Endothelial cell of umbilical vein (primary cell): Measurements from ENCODE around the gene GALNT11. TPM values are rescaled to one million over a fixed set of nuclear protein-coding genes. Genes with fewer than 3 reads are reported as not detected.

Experiments used
- BruUV-seq: library from RNA; stranded (reverse); fragments of 400-500 nt; replicated peaks from 2 replicates; lab custom pipeline; 2021; lab: Mats Ljungman, UMichigan
- CTCF ChIA-PET: fragments of 300-600, 350-600 bp; sonication (Branson Sonifier 250); formaldehyde crosslinking; loops from one replicate; lab custom pipeline; 2021; ENCODE audit warnings: antibody characterized with exemption, inconsistent platforms; lab: Charles Lee
- POLR2A ChIA-PET: fragments of 300-600, 350-600 bp; sonication (Branson Sonifier 250); formaldehyde crosslinking; loops from one replicate; lab custom pipeline; 2021; ENCODE audit warnings: antibody characterized with exemption, inconsistent platforms; lab: Charles Lee
- DNase-seq: peaks from one replicate; pipeline ENCODE4 v3.0.0-alpha.2; 2011; ENCODE audit warnings: low read depth, low spot score
- FAIRE-seq: peaks from 2 replicates; lab custom pipeline; 2011; peaks lifted over from hg19 to GRCh38; lab: Jason Lieb, UNC
- H2AFZ ChIP-seq: 2 replicates; pipeline ENCODE4 v1.6.0; 2012; ENCODE audit warnings: low read depth, low read length, control low read depth, inconsistent platforms
- H3K27ac ChIP-seq: 2 replicates; pipeline ENCODE4 v1.5.1; 2011; ENCODE audit warnings: low read depth, mild to moderate bottlenecking, control low read depth, low read length, moderate library complexity; ENCODE audit not compliant: insufficient read depth
- H3K27me3 ChIP-seq, 2 experiments: 2 replicates each; pipeline versions ENCODE4 v1.6.0 to v1.6.1; 2011; ENCODE audit warnings: low read length in 2 of 2, mixed read lengths in 1 of 2; ENCODE audit not compliant: control insufficient read depth in 2 of 2, insufficient read depth in 2 of 2
- H3K36me3 ChIP-seq, 2 experiments: 2 replicates in 1 of 2; 3 replicates in 1 of 2; pipeline ENCODE4 v1.5.1; 2011; ENCODE audit warnings: low read length in 2 of 2, mild to moderate bottlenecking in 1 of 2, moderate library complexity in 1 of 2; ENCODE audit not compliant: control insufficient read depth in 2 of 2, insufficient read depth in 2 of 2; ENCODE audit errors: extremely low read depth in 1 of 2
- H3K4me1 ChIP-seq: 3 replicates; pipeline ENCODE4 v1.5.1; 2011; ENCODE audit warnings: mild to moderate bottlenecking, low read length; ENCODE audit not compliant: control insufficient read depth, insufficient read depth; ENCODE audit errors: extremely low read depth
- H3K4me2 ChIP-seq: 2 replicates; pipeline ENCODE4 v1.6.1; 2011; ENCODE audit warnings: low read length, control low read depth, mixed read lengths; ENCODE audit not compliant: insufficient read depth
- H3K4me3 ChIP-seq, 3 experiments: fragments of 200-600 bp in 1 of 3; sonication (generic), shearing (Covaris generic) in 1 of 3; replicated peaks in 1 of 3; 2 replicates each; pipeline ENCODE4 v1.5.1; 2011 to 2016; ENCODE audit warnings: control low read depth in 3 of 3, low read length in 3 of 3, mild to moderate bottlenecking in 2 of 3, inconsistent platforms in 1 of 3, low read depth in 1 of 3, moderate library complexity in 1 of 3; ENCODE audit not compliant: insufficient read depth in 1 of 3
- H3K79me2 ChIP-seq: 2 replicates; pipeline ENCODE4 v1.6.0; 2012; ENCODE audit warnings: low read length, inconsistent platforms; ENCODE audit not compliant: control insufficient read depth, insufficient read depth
- H3K9ac ChIP-seq: replicated peaks from 2 replicates; pipeline ENCODE3; 2011; ENCODE audit warnings: low read length, control low read depth; ENCODE audit not compliant: insufficient read depth; ENCODE audit errors: extremely low read depth
- H3K9me1 ChIP-seq: replicated peaks from 3 replicates; pipeline ENCODE4 v1.6.0; 2011; ENCODE audit warnings: mild to moderate bottlenecking, low read length; ENCODE audit not compliant: control insufficient read depth, insufficient read depth; ENCODE audit errors: extremely low read depth
- H3K9me3 ChIP-seq: replicated peaks from 2 replicates; pipeline ENCODE4 v1.5.1; 2012; ENCODE audit warnings: low read length, inconsistent platforms; ENCODE audit not compliant: control insufficient read depth, insufficient read depth
- H4K20me1 ChIP-seq: replicated peaks from 2 replicates; pipeline ENCODE3; 2011; ENCODE audit warnings: mild to moderate bottlenecking, low read length; ENCODE audit not compliant: control insufficient read depth, insufficient read depth; ENCODE audit errors: extremely low read depth
- EZH2 ChIP-seq: IDR thresholded peaks from 2 replicates; pipeline ENCODE4 v1.6.1; 2012; ENCODE audit warnings: borderline replicate concordance, low read depth, mild to moderate bottlenecking, moderate library complexity, low read length, inconsistent platforms; ENCODE audit not compliant: severe bottlenecking
- FOS ChIP-seq: IDR thresholded peaks from 2 replicates; pipeline ENCODE4 v1.6.1; 2011; ENCODE audit warnings: mild to moderate bottlenecking, low read length, moderate library complexity, borderline replicate concordance; ENCODE audit not compliant: insufficient read depth
- GATA2 ChIP-seq: IDR thresholded peaks from 2 replicates; pipeline ENCODE4 v1.7.0; 2011; ENCODE audit warnings: low read depth, mild to moderate bottlenecking, moderate library complexity, mixed read lengths, low read length; ENCODE audit not compliant: insufficient read length, insufficient read depth
- JUN ChIP-seq: IDR thresholded peaks from 2 replicates; pipeline ENCODE4 v1.6.1; 2011; ENCODE audit warnings: borderline replicate concordance, low read depth; ENCODE audit not compliant: insufficient read length, insufficient read depth
- MYC ChIP-seq: IDR thresholded peaks from one replicate; pipeline ENCODE4 v1.6.1; 2011; ENCODE audit warnings: mild to moderate bottlenecking, low read depth, low read length
- POLR2A ChIP-seq: IDR thresholded peaks from 2 replicates; pipeline ENCODE4 v1.6.1; 2012; ENCODE audit warnings: low read depth, mild to moderate bottlenecking, control low read depth, low read length
- POLR2AphosphoS5 ChIP-seq: IDR thresholded peaks from 2 replicates; pipeline ENCODE4 v1.6.1; 2012; ENCODE audit warnings: low read depth, mild to moderate bottlenecking, control low read depth, low read length, moderate library complexity; ENCODE audit not compliant: insufficient read depth
- dilution Hi-C: fragments of 300-500 bp; cut with MboI; formaldehyde crosslinking; loops from one replicate; pipeline ENCODE4 v1.15.0; 2019; ENCODE audit warnings: low sequenced_read_pairs; ENCODE audit not compliant: extremely low pct_ligation_motif_present
- intact Hi-C: fragments of 100-400 bp; cut with micrococcal nuclease; formaldehyde crosslinking; loops from one replicate; pipeline ENCODE4 v1.10.0; 2022
- polyA plus RNA-seq, 4 experiments: library from polyadenylated mRNA; depleted of rRNA in 3 of 4; stranded (reverse) in 3 of 4; unstranded in 1 of 4; fragments of >200 nt; gene quantifications; 2 replicates each; pipeline versions ENCODE4 v1.2.1 to v1.2.3, GENCODE V29; 2011 to 2012; ENCODE audit warnings: missing spikeins in 1 of 4
- total RNA-seq: library from RNA; stranded (reverse); gene quantifications from 2 replicates; pipeline ENCODE4 v1.2.3, GENCODE V29; 2021
- TF ChIP-seq, protein P1 (sequence below), 2 donors: IDR thresholded peaks; 1 replicate in 1 of 2; 2 replicates in 1 of 2; pipeline ENCODE4 v1.5.1; 2011; ENCODE audit warnings: low read length in 2 of 2, mild to moderate bottlenecking in 2 of 2, moderate library complexity in 2 of 2, control low read depth in 1 of 2, inconsistent platforms in 1 of 2, low read depth in 1 of 2; ENCODE audit not compliant: insufficient read depth in 1 of 2; ENCODE audit errors: extremely low read depth in 1 of 2
- TF ChIP-seq, protein P2 (sequence below): IDR thresholded peaks from 2 replicates; pipeline ENCODE4 v1.6.1; 2011; ENCODE audit not compliant: insufficient read depth, insufficient read length

Gene GALNT11
- total and polyA plus RNA-seq, 2 donors (not counting 3 experiments of a cell fraction or from before 2014, with no cell fraction given), result 27.7 to 36.5 TPM

DNA sequence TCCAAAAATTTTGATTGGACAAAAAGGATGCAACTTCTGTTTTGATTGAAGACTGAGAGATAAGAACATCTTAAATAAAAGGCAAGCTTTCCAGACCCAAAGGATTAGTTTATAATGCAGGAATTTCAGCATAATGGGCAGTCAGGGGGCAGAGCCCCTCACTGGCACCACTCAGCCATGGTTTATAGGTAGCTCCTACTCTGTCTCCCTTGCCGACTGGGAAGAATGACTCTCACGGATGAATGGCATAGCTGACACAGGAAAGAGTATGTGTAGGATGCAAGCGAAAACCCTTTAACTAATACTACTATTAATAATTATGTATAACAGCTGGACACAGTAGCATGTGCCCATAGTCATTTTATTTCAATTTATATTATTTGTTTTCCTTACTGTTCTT, 53.3 kb downstream of the GALNT11 start:
- H4K20me1 ChIP-seq, result no peaks in the 10 kb centered on the region
- no peak overlapping the region for H3K4me2 ChIP-seq
- ChIA-PET CTCF (interaction anchor here (2.1 kb wide), 1 partner anchor 12 kb away, joined by 6 read pairs; no protein-coding TSS in a partner anchor), POLR2A (no interaction called here)
- H3K4me1 ChIP-seq, result no peaks in the 10 kb centered on the region
- no peaks in the 10 kb centered on the region for H3K9me3 ChIP-seq
- H3K27me3 ChIP-seq, result no peaks in the 10 kb centered on the region
- FAIRE-seq (no peak), DNase-seq (no peak)
- dilution Hi-C loops, result no loop called here
- BruUV-seq, result no TSS peak
- H3K36me3 ChIP-seq, result no peaks in the 10 kb centered on the region
- TF ChIP-seq MYC, result no peak
- TF ChIP-seq JUN, result no peak
- TF ChIP-seq POLR2A, result no peak
- no peak for TF ChIP-seq POLR2AphosphoS5
- no peaks in the 10 kb centered on the region for H3K9me1 ChIP-seq
- no peak overlapping the region for H3K9ac ChIP-seq
- intact Hi-C loops, result no loop called here
- no peak overlapping the region for H2AFZ ChIP-seq
- H3K4me3 ChIP-seq, result no peak overlapping the region
- H3K27ac ChIP-seq, result no peak overlapping the region
- H3K79me2 ChIP-seq, result no peaks in the 10 kb centered on the region

DNA sequence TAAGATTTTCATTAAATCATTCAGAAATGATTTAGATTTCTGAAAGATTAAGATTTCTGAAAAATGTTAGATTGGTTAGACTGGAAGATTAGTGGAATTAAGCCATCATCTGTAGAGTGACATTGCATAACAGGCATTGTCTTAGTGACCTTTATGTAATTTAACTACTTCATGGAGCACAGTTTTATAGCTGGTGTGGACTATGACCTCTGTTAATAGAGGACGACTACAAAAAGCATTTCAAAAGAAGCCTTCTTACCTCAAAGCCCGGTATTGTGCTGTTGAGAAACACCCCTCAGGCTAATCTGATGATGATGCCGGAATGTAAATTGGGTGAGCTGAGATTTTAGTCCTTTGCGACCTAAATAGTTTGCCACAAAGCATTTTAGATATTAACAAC, 55.6 kb downstream of the GALNT11 start:
- no peaks in the 10 kb centered on the region for H3K79me2 ChIP-seq
- dilution Hi-C loops, result no loop called here
- no peaks in the 10 kb centered on the region for H3K36me3 ChIP-seq
- FAIRE-seq (no peak), DNase-seq (no peak)
- no peak overlapping the region for H2AFZ ChIP-seq
- H3K9me3 ChIP-seq, result no peaks in the 10 kb centered on the region
- no peak overlapping the region for H3K4me3 ChIP-seq
- H3K27me3 ChIP-seq, result no peaks in the 10 kb centered on the region
- intact Hi-C loops, result loop anchor here (5.0 kb wide), 1 partner anchor 56 kb away; no protein-coding TSS in a partner anchor
- no peak for TF ChIP-seq POLR2AphosphoS5
- no peak for TF ChIP-seq POLR2A
- TF ChIP-seq JUN, result no peak
- no peak for TF ChIP-seq GATA2
- no peak for TF ChIP-seq FOS
- TF ChIP-seq, protein P1, sequence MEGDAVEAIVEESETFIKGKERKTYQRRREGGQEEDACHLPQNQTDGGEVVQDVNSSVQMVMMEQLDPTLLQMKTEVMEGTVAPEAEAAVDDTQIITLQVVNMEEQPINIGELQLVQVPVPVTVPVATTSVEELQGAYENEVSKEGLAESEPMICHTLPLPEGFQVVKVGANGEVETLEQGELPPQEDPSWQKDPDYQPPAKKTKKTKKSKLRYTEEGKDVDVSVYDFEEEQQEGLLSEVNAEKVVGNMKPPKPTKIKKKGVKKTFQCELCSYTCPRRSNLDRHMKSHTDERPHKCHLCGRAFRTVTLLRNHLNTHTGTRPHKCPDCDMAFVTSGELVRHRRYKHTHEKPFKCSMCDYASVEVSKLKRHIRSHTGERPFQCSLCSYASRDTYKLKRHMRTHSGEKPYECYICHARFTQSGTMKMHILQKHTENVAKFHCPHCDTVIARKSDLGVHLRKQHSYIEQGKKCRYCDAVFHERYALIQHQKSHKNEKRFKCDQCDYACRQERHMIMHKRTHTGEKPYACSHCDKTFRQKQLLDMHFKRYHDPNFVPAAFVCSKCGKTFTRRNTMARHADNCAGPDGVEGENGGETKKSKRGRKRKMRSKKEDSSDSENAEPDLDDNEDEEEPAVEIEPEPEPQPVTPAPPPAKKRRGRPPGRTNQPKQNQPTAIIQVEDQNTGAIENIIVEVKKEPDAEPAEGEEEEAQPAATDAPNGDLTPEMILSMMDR (IDR thresholded peaks at IDR 0.05; ENCODE audit: extremely low read depth in 1 of 2, insufficient read depth in 1 of 2, low read depth in 1 of 2, low read length in 2 of 2), result no peak
- TF ChIP-seq MYC, result no peak
- TF ChIP-seq EZH2, result no peak
- TF ChIP-seq, protein P2, sequence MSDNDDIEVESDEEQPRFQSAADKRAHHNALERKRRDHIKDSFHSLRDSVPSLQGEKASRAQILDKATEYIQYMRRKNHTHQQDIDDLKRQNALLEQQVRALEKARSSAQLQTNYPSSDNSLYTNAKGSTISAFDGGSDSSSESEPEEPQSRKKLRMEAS, result no peak
- no peaks in the 10 kb centered on the region for H3K9me1 ChIP-seq
- no TSS peak for BruUV-seq
- POLR2A ChIA-PET, result no interaction called here
- H4K20me1 ChIP-seq, result no peaks in the 10 kb centered on the region
- CTCF ChIA-PET, result no interaction called here
- H3K9ac ChIP-seq, result no peak overlapping the region
- no peaks in the 10 kb centered on the region for H3K4me1 ChIP-seq
- no peak overlapping the region for H3K27ac ChIP-seq
- no peak overlapping the region for H3K4me2 ChIP-seq
